ENCODE measurements around the gene FRMD4B. TPM values are rescaled to one million over a fixed set of nuclear protein-coding genes. Genes with fewer than 3 reads are reported as not detected.

Gene FRMD4B
- total RNA-seq (2022; extraction: Qiagen RNA extraction): 0.77 to 1.4 TPM (median 0.81 TPM) in 5 replicates

DNA sequence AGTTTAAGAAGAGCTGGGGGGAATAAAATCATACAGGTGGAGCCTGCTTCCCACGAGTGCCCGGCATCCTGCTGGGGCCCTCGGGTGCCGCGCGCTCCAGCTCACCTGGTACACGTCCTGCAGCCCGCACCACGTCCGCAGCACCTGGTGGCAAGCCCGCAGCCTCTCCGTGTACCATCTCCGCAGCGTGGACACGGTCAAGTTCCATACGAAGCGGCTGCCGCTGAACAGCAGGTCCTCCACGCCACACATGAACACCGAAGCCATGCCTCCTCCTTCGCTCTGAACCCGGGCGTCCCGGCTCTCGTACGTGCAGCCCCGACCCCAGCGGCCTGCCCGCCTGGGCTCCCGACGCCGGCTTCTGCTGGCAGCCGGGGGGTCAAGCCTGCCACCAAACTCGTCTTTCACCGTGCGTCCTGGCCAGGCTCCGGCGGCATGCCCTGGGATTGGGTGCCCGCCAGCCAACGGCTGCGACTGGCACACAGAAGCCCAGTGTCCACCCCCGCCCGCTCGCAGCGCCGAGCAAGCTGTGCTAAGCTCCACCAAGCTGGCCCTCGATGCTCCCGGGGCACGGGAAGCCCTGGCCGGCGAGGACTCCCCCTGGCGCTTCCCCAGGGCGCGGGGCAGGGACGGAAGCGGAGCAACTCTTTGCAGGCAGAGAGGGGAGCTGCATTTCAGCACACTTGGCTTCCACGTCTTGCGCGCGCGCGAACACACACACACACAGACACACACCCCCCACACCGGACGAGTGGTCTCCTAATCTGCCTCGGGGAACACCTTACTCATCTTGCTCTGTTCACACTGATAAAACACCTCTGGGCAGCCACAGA lies at the start of gene FRMD4B:
FRMD4B (minus strand) TSS at position 366 of the 833 bp plus-strand sequence; CDS start at position 267, 99 bp downstream.

DNA sequence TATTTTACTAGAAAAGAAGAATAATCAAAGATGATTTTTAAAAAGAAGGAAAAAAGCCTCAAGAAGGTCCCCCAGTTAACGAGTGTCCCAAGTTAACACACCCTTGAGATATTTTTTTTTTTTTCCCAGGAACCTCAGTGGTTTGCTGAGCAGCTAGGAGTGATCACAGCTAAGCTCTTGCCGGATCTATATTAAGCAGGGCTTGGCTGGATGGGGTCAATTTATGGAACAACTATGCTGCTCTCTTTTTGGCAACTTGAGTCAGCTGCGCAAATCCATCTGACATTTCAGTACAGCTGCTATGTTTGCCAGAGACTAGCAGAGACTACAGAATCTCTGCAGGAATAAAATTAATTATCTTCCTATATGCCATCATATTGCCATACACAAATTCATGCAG lies 263.5 kb downstream of the FRMD4B start, which contains the start of gene LMOD3:
LMOD3 (minus strand) TSS at position 193 of the 400 bp plus-strand sequence. CDS start 209 bp downstream, outside the sequence.

Measured in A549 treated with Hydrocortisone at 1 μM for 4 hours (cell line).